ENCODE results near the gene FXN.

FXN gene

GRCh38 chr9:69009708-69010107, 25.8 kb upstream of the FXN start:
- H3K27me3 ChIP-seq (ENCODE audit: insufficient read depth, low read length) = no peaks in the 10 kb centered on the region
- H3K9me3 ChIP-seq (ENCODE audit: low read length) = no peaks in the 10 kb centered on the region
- no peak for TF ChIP-seq CTCF (IDR thresholded peaks at IDR 0.05; ENCODE audit: low read length)
- TF ChIP-seq EZH2 (IDR thresholded peaks at IDR 0.05; ENCODE audit: borderline replicate concordance, low read length) = no peak

GRCh38 chr9:69012696-69013381, 22.7 kb upstream of the FXN start:
- H3K27ac ChIP-seq (ENCODE audit: low read depth, low read length, poor library complexity, severe bottlenecking) = no peak overlapping the region
- no peaks in the 10 kb centered on the region for H3K4me1 ChIP-seq (ENCODE audit: insufficient read depth, low read length, severe bottlenecking)
- H3K79me2 ChIP-seq (ENCODE audit: insufficient read depth, low read length) = no peaks in the 10 kb centered on the region
- no peak overlapping the region for H3K4me3 ChIP-seq (ENCODE audit: low read depth, low read length, poor library complexity, severe bottlenecking)
- no peak overlapping the region for H3K4me2 ChIP-seq (ENCODE audit: low read length)
- H3F3A ChIP-seq (ENCODE audit: insufficient read depth, low read length) = no peaks in the 10 kb centered on the region
- H3K9me3 ChIP-seq (ENCODE audit: low read length) = no peaks in the 10 kb centered on the region
- H3K9me2 ChIP-seq (ENCODE audit: low read depth, low read length) = no peaks in the 10 kb centered on the region
- H4K20me1 ChIP-seq (ENCODE audit: insufficient read depth, low read length) = no peaks in the 10 kb centered on the region
- TF ChIP-seq EZH2 (IDR thresholded peaks at IDR 0.05; ENCODE audit: borderline replicate concordance, low read length) (no peak), CTCF (IDR thresholded peaks at IDR 0.05; ENCODE audit: low read length) (no peak)
- H3K9ac ChIP-seq (ENCODE audit: low read length) = no peak overlapping the region
- H3K27me3 ChIP-seq (ENCODE audit: insufficient read depth, low read length) = no peaks in the 10 kb centered on the region
- no peaks in the 10 kb centered on the region for H3K36me3 ChIP-seq (ENCODE audit: insufficient read depth, low read length)
- no peak overlapping the region for H2AFZ ChIP-seq (ENCODE audit: low read length)

More at GRCh38 chr9:69009708-69010107, 25.8 kb upstream of the FXN start:
- H3K9me2 ChIP-seq (ENCODE audit: low read depth, low read length) = no peaks in the 10 kb centered on the region
- H3K27ac ChIP-seq (ENCODE audit: low read depth, low read length, poor library complexity, severe bottlenecking) = no peak overlapping the region
- H3K36me3 ChIP-seq (ENCODE audit: insufficient read depth, low read length) = no peaks in the 10 kb centered on the region
- H3F3A ChIP-seq (ENCODE audit: insufficient read depth, low read length) = no peaks in the 10 kb centered on the region
- no peak overlapping the region for H3K4me3 ChIP-seq (ENCODE audit: low read depth, low read length, poor library complexity, severe bottlenecking)
- no peak overlapping the region for H3K9ac ChIP-seq (ENCODE audit: low read length)
- no peak overlapping the region for H3K4me2 ChIP-seq (ENCODE audit: low read length)
- H3K4me1 ChIP-seq (ENCODE audit: insufficient read depth, low read length, severe bottlenecking) = no peaks in the 10 kb centered on the region
- H2AFZ ChIP-seq (ENCODE audit: low read length) = no peak overlapping the region
- no peaks in the 10 kb centered on the region for H4K20me1 ChIP-seq (ENCODE audit: insufficient read depth, low read length)
- H3K79me2 ChIP-seq (ENCODE audit: insufficient read depth, low read length) = no peaks in the 10 kb centered on the region

GRCh38 chr9:69013382-69013727, 22.2 kb upstream of the FXN start:
- no peaks in the 10 kb centered on the region for H3K9me2 ChIP-seq (ENCODE audit: low read depth, low read length)
- no peak overlapping the region for H3K4me2 ChIP-seq (ENCODE audit: low read length)
- H3K4me1 ChIP-seq (ENCODE audit: insufficient read depth, low read length, severe bottlenecking) = no peaks in the 10 kb centered on the region
- H3K36me3 ChIP-seq (ENCODE audit: insufficient read depth, low read length) = no peaks in the 10 kb centered on the region
- H3K4me3 ChIP-seq (ENCODE audit: low read depth, low read length, poor library complexity, severe bottlenecking) = no peak overlapping the region
- no peak overlapping the region for H3K9ac ChIP-seq (ENCODE audit: low read length)
- H3K9me3 ChIP-seq (ENCODE audit: low read length) = no peaks in the 10 kb centered on the region
- H4K20me1 ChIP-seq (ENCODE audit: insufficient read depth, low read length) = no peaks in the 10 kb centered on the region
- TF ChIP-seq CTCF (IDR thresholded peaks at IDR 0.05; ENCODE audit: low read length) = no peak
- H3K79me2 ChIP-seq (ENCODE audit: insufficient read depth, low read length) = no peaks in the 10 kb centered on the region
- H3K27me3 ChIP-seq (ENCODE audit: insufficient read depth, low read length) = no peaks in the 10 kb centered on the region
- H3K27ac ChIP-seq (ENCODE audit: low read depth, low read length, poor library complexity, severe bottlenecking) = no peak overlapping the region
- H2AFZ ChIP-seq (ENCODE audit: low read length) = no peak overlapping the region
- H3F3A ChIP-seq (ENCODE audit: insufficient read depth, low read length) = no peaks in the 10 kb centered on the region
